H1 (cell line): Measurements from ENCODE around the gene ABCC4. TPM values are rescaled to one million over a fixed set of nuclear protein-coding genes. Genes with fewer than 3 reads are reported as not detected.

Experiments
- CTCF ChIA-PET: fragments of 300-600 bp; sonication (Branson Sonifier 250); formaldehyde crosslinking; loops from one replicate; lab custom pipeline; 2021; ENCODE audit not compliant: partially characterized antibody; lab: Charles Lee
- POLR2A ChIA-PET: fragments of 300-600 bp; sonication (Branson Sonifier 250); formaldehyde crosslinking; loops from one replicate; lab custom pipeline; 2021; ENCODE audit warnings: inconsistent platforms; ENCODE audit not compliant: partially characterized antibody; lab: Charles Lee
- DNase-seq, 2 experiments: peaks; one replicate each; pipeline versions ENCODE4 v3.0.0 to v3.0.0-alpha.2; 2010 to 2022; ENCODE audit warnings: low spot score in 2 of 2, low read depth in 1 of 2, mixed read lengths in 1 of 2
- FAIRE-seq: peaks from 2 replicates; lab custom pipeline; 2011; peaks lifted over from hg19 to GRCh38; lab: Jason Lieb, UNC
- H2AFZ ChIP-seq: 2 replicates; pipeline ENCODE4 v1.8.1; 2012; ENCODE audit warnings: low read length, inconsistent platforms
- H2AK5ac ChIP-seq: 2 replicates; pipeline ENCODE4 v1.6.1; 2013; ENCODE audit warnings: low read depth, low read length
- H2BK120ac ChIP-seq: replicated peaks from 2 replicates; pipeline ENCODE3; 2013; ENCODE audit warnings: low read depth, low read length, inconsistent platforms
- H2BK12ac ChIP-seq: 2 replicates; pipeline ENCODE4 v1.6.1; 2013; ENCODE audit warnings: low read depth, low read length
- H2BK15ac ChIP-seq: 2 replicates; pipeline ENCODE4 v1.6.1; 2013; ENCODE audit warnings: low read length
- H2BK20ac ChIP-seq: 2 replicates; pipeline ENCODE4 v1.6.1; 2013; ENCODE audit warnings: low read length
- H2BK5ac ChIP-seq: 2 replicates; pipeline ENCODE4 v1.6.1; 2013; ENCODE audit warnings: low read depth, low read length
- H3K14ac ChIP-seq: 2 replicates; pipeline ENCODE4 v1.6.1; 2013; ENCODE audit warnings: inconsistent platforms; ENCODE audit not compliant: insufficient read length
- H3K18ac ChIP-seq: 2 replicates; pipeline ENCODE4 v1.6.1; 2013; ENCODE audit warnings: low read length; ENCODE audit errors: extremely low read depth
- H3K23ac ChIP-seq: 2 replicates; pipeline ENCODE4 v1.6.1; 2013; ENCODE audit warnings: inconsistent platforms; ENCODE audit not compliant: insufficient read length
- H3K23me2 ChIP-seq: 2 replicates; pipeline ENCODE4 v1.6.1; 2013; ENCODE audit warnings: low read depth, low read length
- H3K27ac ChIP-seq: 2 replicates; pipeline ENCODE4 v1.6.1; 2011; ENCODE audit warnings: low read depth, low read length, inconsistent platforms
- H3K27me3 ChIP-seq, 4 experiments: replicated peaks in 1 of 4; 1 replicate in 1 of 4; 2 replicates in 3 of 4; pipeline versions ENCODE4 v1.6.1 to v1.8.1; 2011 to 2013; ENCODE audit warnings: low read length in 3 of 4, mild to moderate bottlenecking in 3 of 4, inconsistent platforms in 2 of 4, mixed read lengths in 2 of 4, moderate library complexity in 1 of 4; ENCODE audit not compliant: control insufficient read depth in 3 of 4, insufficient read depth in 3 of 4; ENCODE audit errors: extremely low read depth in 1 of 4
- H3K36me3 ChIP-seq, 4 experiments: 2 replicates each; pipeline versions ENCODE4 v1.6.1 to v1.8.1; 2011 to 2013; ENCODE audit warnings: mild to moderate bottlenecking in 4 of 4, low read length in 3 of 4, moderate library complexity in 2 of 4, control low read depth in 1 of 4, inconsistent platforms in 1 of 4; ENCODE audit not compliant: insufficient read depth in 4 of 4, control insufficient read depth in 2 of 4
- H3K4ac ChIP-seq: replicated peaks from 2 replicates; pipeline ENCODE3; 2013; ENCODE audit warnings: low read length, low read depth, mixed read lengths, inconsistent platforms; ENCODE audit not compliant: insufficient read length
- H3K4me1 ChIP-seq, 4 experiments: replicated peaks in 1 of 4; 1 replicate in 1 of 4; 2 replicates in 3 of 4; pipeline versions ENCODE4 v1.6.1 to v1.8.1; 2011 to 2013; ENCODE audit warnings: low read length in 3 of 4, inconsistent platforms in 2 of 4, mixed read lengths in 1 of 4; ENCODE audit not compliant: insufficient read depth in 4 of 4, control insufficient read depth in 3 of 4
- H3K4me2 ChIP-seq, 2 experiments: 2 replicates each; pipeline versions ENCODE4 v1.6.1 to v1.8.1; 2011 to 2013; ENCODE audit warnings: low read depth in 2 of 2, low read length in 2 of 2, control low read depth in 1 of 2, inconsistent platforms in 1 of 2, mild to moderate bottlenecking in 1 of 2; ENCODE audit not compliant: insufficient read depth in 1 of 2
- H3K4me3 ChIP-seq, 4 experiments: fragments of 200-600, 300-600 bp in 1 of 4; sonication (generic), shearing (Covaris generic), sonication (Bioruptor Twin) in 1 of 4; 2 replicates each; pipeline versions ENCODE4 v1.5.1 to v1.8.1; 2011 to 2016; ENCODE audit warnings: low read length in 4 of 4, low read depth in 3 of 4, control low read depth in 2 of 4, inconsistent platforms in 2 of 4, mild to moderate bottlenecking in 2 of 4, mixed read lengths in 1 of 4, moderate library complexity in 1 of 4; ENCODE audit not compliant: insufficient read depth in 2 of 4; ENCODE audit errors: extremely low read depth in 1 of 4
- H3K56ac ChIP-seq: replicated peaks from 2 replicates; pipeline ENCODE3; 2013; ENCODE audit warnings: low read depth, mild to moderate bottlenecking, mixed read lengths, low read length, inconsistent platforms; ENCODE audit not compliant: insufficient read length
- H3K79me1 ChIP-seq: 2 replicates; pipeline ENCODE4 v1.6.1; 2013; ENCODE audit warnings: low read depth, low read length, control low read depth
- H3K79me2 ChIP-seq, 2 experiments: 2 replicates each; pipeline versions ENCODE4 v1.6.1 to v1.8.1; 2012 to 2013; ENCODE audit warnings: low read length in 2 of 2, mild to moderate bottlenecking in 2 of 2, inconsistent platforms in 1 of 2; ENCODE audit not compliant: insufficient read depth in 2 of 2, control insufficient read depth in 1 of 2
- H3K9ac ChIP-seq, 4 experiments: replicated peaks in 1 of 4; 1 replicate in 1 of 4; 2 replicates in 3 of 4; pipeline versions ENCODE4 v1.6.1 to v1.8.1; 2011 to 2013; ENCODE audit warnings: low read depth in 3 of 4, low read length in 3 of 4, control low read depth in 2 of 4, mild to moderate bottlenecking in 2 of 4, moderate library complexity in 2 of 4, inconsistent platforms in 1 of 4; ENCODE audit errors: extremely low read depth in 1 of 4
- H3K9me3 ChIP-seq, 2 experiments: 2 replicates each; pipeline versions ENCODE4 v1.6.1 to v1.8.1; 2012 to 2013; ENCODE audit warnings: mild to moderate bottlenecking in 2 of 2, moderate library complexity in 2 of 2, control low read depth in 1 of 2, inconsistent platforms in 1 of 2, low read depth in 1 of 2, low read length in 1 of 2, mixed read lengths in 1 of 2; ENCODE audit not compliant: insufficient read depth in 2 of 2
- H4K20me1 ChIP-seq, 2 experiments: replicated peaks in 1 of 2; 2 replicates each; pipeline versions ENCODE3 to v1.8.1; 2011 to 2013; ENCODE audit warnings: inconsistent platforms in 2 of 2, low read length in 2 of 2, mild to moderate bottlenecking in 1 of 2; ENCODE audit not compliant: insufficient read depth in 2 of 2, control insufficient read depth in 1 of 2
- H4K5ac ChIP-seq: 2 replicates; pipeline ENCODE4 v1.6.1; 2013; ENCODE audit warnings: low read length, low read depth, mixed read lengths, inconsistent platforms; ENCODE audit not compliant: insufficient read length
- H4K8ac ChIP-seq: 2 replicates; pipeline ENCODE4 v1.8.0; 2013; ENCODE audit warnings: mild to moderate bottlenecking, moderate library complexity, low read length, inconsistent platforms; ENCODE audit not compliant: insufficient read depth; ENCODE audit errors: extremely low read depth
- H4K91ac ChIP-seq: replicated peaks from 2 replicates; pipeline ENCODE3; 2013; ENCODE audit warnings: low read length, mixed read lengths, inconsistent platforms; ENCODE audit not compliant: insufficient read length
- ATF3 ChIP-seq: IDR thresholded peaks from 2 replicates; pipeline ENCODE4 v1.6.1; 2011; ENCODE audit warnings: low read depth, mild to moderate bottlenecking, low read length; ENCODE audit not compliant: insufficient read depth
- CHD2 ChIP-seq: IDR thresholded peaks from 2 replicates; pipeline ENCODE4 v1.6.1; 2012; ENCODE audit warnings: low read length, improper control_type of control experiment
- CREB1 ChIP-seq: IDR thresholded peaks from 2 replicates; pipeline ENCODE4 v1.6.1; 2012; ENCODE audit warnings: inconsistent platforms
- CTCF ChIP-seq, 3 experiments: IDR thresholded peaks; 1 replicate in 2 of 3; 2 replicates in 1 of 3; pipeline versions ENCODE4 v1.5.1 to v1.6.1; 2011; ENCODE audit warnings: low read length in 3 of 3, mild to moderate bottlenecking in 3 of 3, inconsistent platforms in 2 of 3, low read depth in 1 of 3, moderate library complexity in 1 of 3; ENCODE audit not compliant: insufficient read depth in 1 of 3; ENCODE audit errors: control extremely low read depth in 1 of 3
- EP300 ChIP-seq, 2 experiments: IDR thresholded peaks; 1 replicate in 1 of 2; 2 replicates in 1 of 2; pipeline ENCODE4 v1.6.1; 2011 to 2012; ENCODE audit warnings: low read depth in 2 of 2, low read length in 2 of 2, mild to moderate bottlenecking in 2 of 2, borderline replicate concordance in 1 of 2, inconsistent platforms in 1 of 2, moderate library complexity in 1 of 2
- HDAC6 ChIP-seq: IDR thresholded peaks from one replicate; pipeline ENCODE4 v1.7.1; 2012; ENCODE audit warnings: low read depth, mild to moderate bottlenecking, inconsistent platforms, low read length, moderate library complexity
- KDM1A ChIP-seq: fragments of 200-600, 300-600 bp; sonication (generic); IDR thresholded peaks from 2 replicates; pipeline ENCODE4 v1.7.1; 2016; ENCODE audit warnings: mild to moderate bottlenecking, low read length, borderline replicate concordance
- SIX5 ChIP-seq: IDR thresholded peaks from 2 replicates; pipeline ENCODE4 v1.6.1; 2011; ENCODE audit warnings: mild to moderate bottlenecking, low read depth, low read length
- SRF ChIP-seq: IDR thresholded peaks from 2 replicates; pipeline ENCODE4 v1.6.1; 2011; ENCODE audit warnings: mild to moderate bottlenecking, low read depth, low read length, moderate library complexity
- TAF1 ChIP-seq: IDR thresholded peaks from 2 replicates; pipeline ENCODE4 v1.6.1; 2011; ENCODE audit warnings: mild to moderate bottlenecking, low read depth, low read length
- YY1 ChIP-seq: IDR thresholded peaks from 2 replicates; pipeline ENCODE4 v1.6.1; 2011; ENCODE audit warnings: low read depth, mild to moderate bottlenecking, low read length
- ZNF274 ChIP-seq: IDR thresholded peaks from 2 replicates; pipeline ENCODE4 v1.7.0; 2012; ENCODE audit warnings: low read length, borderline replicate concordance; ENCODE audit errors: extremely low read depth
- WGBS, 2 experiments: shearing (Covaris generic) in 1 of 2; methylation state at CpG; one replicate each; pipeline versions ENCODE4 v1.1.6 to v1.1.7; 2013 to 2015; ENCODE audit warnings: low lambda C conversion rate in 2 of 2, mixed read lengths in 2 of 2, inconsistent platforms in 1 of 2, low coverage in 1 of 2, missing lambda C conversion rate in 1 of 2; ENCODE audit not compliant: insufficient replicate concordance in 2 of 2, insufficient coverage in 1 of 2, insufficient read length in 1 of 2; ENCODE audit errors: extremely low coverage in 1 of 2, missing lambda C conversion rate in 1 of 2; 5-methylcytosine and 5-hydroxymethylcytosine counted together
- polyA plus RNA-seq, 7 experiments: library from polyadenylated mRNA; depleted of rRNA in 3 of 7; stranded (reverse) in 5 of 7; unstranded in 2 of 7; fragments of >200 nt in 5 of 7; fragments of 200-250 nt in 2 of 7; gene quantifications; 1 replicate in 5 of 7; 2 replicates in 1 of 7; 4 replicates in 1 of 7; pipeline versions ENCODE4 v1.2.1 to v1.2.3, GENCODE V29; 2011 to 2013; ENCODE audit warnings: missing spikeins in 2 of 7, mixed read lengths in 2 of 7
- total RNA-seq: library from RNA; stranded (reverse); fragmentation: NEBNext Ultra II Directional; extraction: Animal tissue kit (Norgen Biotek cat#: 25700); gene quantifications from 2 replicates; pipeline ENCODE4 v1.2.1, GENCODE V29; 2021

ABCC4 gene
- total and polyA plus RNA-seq, 2 of the 8 experiments (the other 6 are each of a cell fraction or from before 2014, with no cell fraction given), result 4.0 to 14.1 TPM

- Histone ChIP-seq H2AK5ac (no peak overlapping the region), H3K4me1 (peaks cover 0 to 4% (median 2%) of the 10 kb centered on the region in 4 experiments; a peak in 4 of 7 replicates), H2BK20ac (no peak overlapping the region), H3K27me3 (no peaks in the 10 kb centered on the region), H3K79me1 (no peaks in the 10 kb centered on the region), H3K14ac (no peak overlapping the region), H3K18ac (no peak overlapping the region), H2BK15ac (no peak overlapping the region), H2BK5ac (no peak overlapping the region), H2BK120ac (no peak overlapping the region), H3K4me3 (no peak overlapping the region), H3K9ac (no peak overlapping the region), H3K79me2 (no peaks in the 10 kb centered on the region), H4K20me1 (no peaks in the 10 kb centered on the region), H3K36me3 (no peaks in the 10 kb centered on the region), H3K4me2 (no peak overlapping the region), H3K9me3 (no peaks in the 10 kb centered on the region), H3K27ac (no peak overlapping the region), H2AFZ (no peak overlapping the region), H4K5ac (no peak overlapping the region), H4K91ac (no peak overlapping the region), H3K4ac (no peak overlapping the region), H2BK12ac (no peak overlapping the region), H4K8ac (no peak overlapping the region), H3K23ac (no peak overlapping the region), H3K23me2 (no peaks in the 10 kb centered on the region), H3K56ac (no peak overlapping the region)
- FAIRE-seq (no peak), DNase-seq (no peak)
- CTCF ChIA-PET, result no interaction called here
- 85% methylated on average over 10 of the region's 10 CpGs; no CpG with 5 or more reads in 1 of the 2 experiments for WGBS, 2 experiments
- POLR2A ChIA-PET, result no interaction called here
- TF ChIP-seq CREB1, result no peak
- TF ChIP-seq YY1, result no peak
- no peak for TF ChIP-seq ATF3
- TF ChIP-seq CHD2, result no peak
- no peak for TF ChIP-seq EP300 (IDR thresholded peaks at IDR 0.05; ENCODE audit: borderline replicate concordance in 1 of 2, low read depth in 2 of 2, low read length in 2 of 2)
- no peak for TF ChIP-seq SIX5
- TF ChIP-seq CTCF (IDR thresholded peaks at IDR 0.05; ENCODE audit: control extremely low read depth in 1 of 3, insufficient read depth in 1 of 3, low read depth in 1 of 3, low read length in 3 of 3), result no peak
- no peak for TF ChIP-seq SRF
- no peak for TF ChIP-seq HDAC6
- no peak for TF ChIP-seq TAF1
- TF ChIP-seq KDM1A, result no peak
- no peak for TF ChIP-seq ZNF274
Observed at GRCh38 chr13:95115525-95115924, 185.7 kb downstream of the ABCC4 start.
